Endothelial cell of umbilical vein (primary cell): ENCODE results near the gene SCN9A. TPM values are rescaled to one million over a fixed set of nuclear protein-coding genes. Genes with fewer than 3 reads are reported as not detected.

ENCODE experiments used
- BruUV-seq: library from RNA; stranded (reverse); fragments of 400-500 nt; replicated peaks from 2 replicates; lab custom pipeline; 2021; lab: Mats Ljungman, UMichigan
- CTCF ChIA-PET: fragments of 300-600, 350-600 bp; sonication (Branson Sonifier 250); formaldehyde crosslinking; loops from one replicate; lab custom pipeline; 2021; ENCODE audit warnings: antibody characterized with exemption, inconsistent platforms; lab: Charles Lee
- POLR2A ChIA-PET: fragments of 300-600, 350-600 bp; sonication (Branson Sonifier 250); formaldehyde crosslinking; loops from one replicate; lab custom pipeline; 2021; ENCODE audit warnings: antibody characterized with exemption, inconsistent platforms; lab: Charles Lee
- DNase-seq: peaks from one replicate; pipeline ENCODE4 v3.0.0-alpha.2; 2011; ENCODE audit warnings: low read depth, low spot score
- FAIRE-seq: peaks from 2 replicates; lab custom pipeline; 2011; peaks lifted over from hg19 to GRCh38; lab: Jason Lieb, UNC
- H2AFZ ChIP-seq: 2 replicates; pipeline ENCODE4 v1.6.0; 2012; ENCODE audit warnings: low read depth, low read length, control low read depth, inconsistent platforms
- H3K27ac ChIP-seq: 2 replicates; pipeline ENCODE4 v1.5.1; 2011; ENCODE audit warnings: low read depth, mild to moderate bottlenecking, control low read depth, low read length, moderate library complexity; ENCODE audit not compliant: insufficient read depth
- H3K27me3 ChIP-seq, 2 experiments: 2 replicates each; pipeline versions ENCODE4 v1.6.0 to v1.6.1; 2011; ENCODE audit warnings: low read length in 2 of 2, mixed read lengths in 1 of 2; ENCODE audit not compliant: control insufficient read depth in 2 of 2, insufficient read depth in 2 of 2
- H3K36me3 ChIP-seq, 2 experiments: 2 replicates in 1 of 2; 3 replicates in 1 of 2; pipeline ENCODE4 v1.5.1; 2011; ENCODE audit warnings: low read length in 2 of 2, mild to moderate bottlenecking in 1 of 2, moderate library complexity in 1 of 2; ENCODE audit not compliant: control insufficient read depth in 2 of 2, insufficient read depth in 2 of 2; ENCODE audit errors: extremely low read depth in 1 of 2
- H3K4me1 ChIP-seq: 3 replicates; pipeline ENCODE4 v1.5.1; 2011; ENCODE audit warnings: mild to moderate bottlenecking, low read length; ENCODE audit not compliant: control insufficient read depth, insufficient read depth; ENCODE audit errors: extremely low read depth
- H3K4me2 ChIP-seq: 2 replicates; pipeline ENCODE4 v1.6.1; 2011; ENCODE audit warnings: low read length, control low read depth, mixed read lengths; ENCODE audit not compliant: insufficient read depth
- H3K4me3 ChIP-seq, 3 experiments: fragments of 200-600 bp in 1 of 3; sonication (generic), shearing (Covaris generic) in 1 of 3; replicated peaks in 1 of 3; 2 replicates each; pipeline ENCODE4 v1.5.1; 2011 to 2016; ENCODE audit warnings: control low read depth in 3 of 3, low read length in 3 of 3, mild to moderate bottlenecking in 2 of 3, inconsistent platforms in 1 of 3, low read depth in 1 of 3, moderate library complexity in 1 of 3; ENCODE audit not compliant: insufficient read depth in 1 of 3
- H3K79me2 ChIP-seq: 2 replicates; pipeline ENCODE4 v1.6.0; 2012; ENCODE audit warnings: low read length, inconsistent platforms; ENCODE audit not compliant: control insufficient read depth, insufficient read depth
- H3K9ac ChIP-seq: replicated peaks from 2 replicates; pipeline ENCODE3; 2011; ENCODE audit warnings: low read length, control low read depth; ENCODE audit not compliant: insufficient read depth; ENCODE audit errors: extremely low read depth
- H3K9me1 ChIP-seq: replicated peaks from 3 replicates; pipeline ENCODE4 v1.6.0; 2011; ENCODE audit warnings: mild to moderate bottlenecking, low read length; ENCODE audit not compliant: control insufficient read depth, insufficient read depth; ENCODE audit errors: extremely low read depth
- H3K9me3 ChIP-seq: replicated peaks from 2 replicates; pipeline ENCODE4 v1.5.1; 2012; ENCODE audit warnings: low read length, inconsistent platforms; ENCODE audit not compliant: control insufficient read depth, insufficient read depth
- H4K20me1 ChIP-seq: replicated peaks from 2 replicates; pipeline ENCODE3; 2011; ENCODE audit warnings: mild to moderate bottlenecking, low read length; ENCODE audit not compliant: control insufficient read depth, insufficient read depth; ENCODE audit errors: extremely low read depth
- CTCF ChIP-seq, 2 donors: IDR thresholded peaks; 1 replicate in 1 of 2; 2 replicates in 1 of 2; pipeline ENCODE4 v1.5.1; 2011; ENCODE audit warnings: low read length in 2 of 2, mild to moderate bottlenecking in 2 of 2, moderate library complexity in 2 of 2, control low read depth in 1 of 2, inconsistent platforms in 1 of 2, low read depth in 1 of 2; ENCODE audit not compliant: insufficient read depth in 1 of 2; ENCODE audit errors: extremely low read depth in 1 of 2
- FOS ChIP-seq: IDR thresholded peaks from 2 replicates; pipeline ENCODE4 v1.6.1; 2011; ENCODE audit warnings: mild to moderate bottlenecking, low read length, moderate library complexity, borderline replicate concordance; ENCODE audit not compliant: insufficient read depth
- GATA2 ChIP-seq: IDR thresholded peaks from 2 replicates; pipeline ENCODE4 v1.7.0; 2011; ENCODE audit warnings: low read depth, mild to moderate bottlenecking, moderate library complexity, mixed read lengths, low read length; ENCODE audit not compliant: insufficient read length, insufficient read depth
- JUN ChIP-seq: IDR thresholded peaks from 2 replicates; pipeline ENCODE4 v1.6.1; 2011; ENCODE audit warnings: borderline replicate concordance, low read depth; ENCODE audit not compliant: insufficient read length, insufficient read depth
- MAX ChIP-seq: IDR thresholded peaks from 2 replicates; pipeline ENCODE4 v1.6.1; 2011; ENCODE audit not compliant: insufficient read depth, insufficient read length
- POLR2A ChIP-seq: IDR thresholded peaks from 2 replicates; pipeline ENCODE4 v1.6.1; 2012; ENCODE audit warnings: low read depth, mild to moderate bottlenecking, control low read depth, low read length
- POLR2AphosphoS5 ChIP-seq: IDR thresholded peaks from 2 replicates; pipeline ENCODE4 v1.6.1; 2012; ENCODE audit warnings: low read depth, mild to moderate bottlenecking, control low read depth, low read length, moderate library complexity; ENCODE audit not compliant: insufficient read depth
- dilution Hi-C: fragments of 300-500 bp; cut with MboI; formaldehyde crosslinking; loops from one replicate; pipeline ENCODE4 v1.15.0; 2019; ENCODE audit warnings: low sequenced_read_pairs; ENCODE audit not compliant: extremely low pct_ligation_motif_present
- intact Hi-C: fragments of 100-400 bp; cut with micrococcal nuclease; formaldehyde crosslinking; loops from one replicate; pipeline ENCODE4 v1.10.0; 2022
- polyA plus RNA-seq, 4 experiments: library from polyadenylated mRNA; depleted of rRNA in 3 of 4; stranded (reverse) in 3 of 4; unstranded in 1 of 4; fragments of >200 nt; gene quantifications; 2 replicates each; pipeline versions ENCODE4 v1.2.1 to v1.2.3, GENCODE V29; 2011 to 2012; ENCODE audit warnings: missing spikeins in 1 of 4
- total RNA-seq: library from RNA; stranded (reverse); gene quantifications from 2 replicates; pipeline ENCODE4 v1.2.3, GENCODE V29; 2021

SCN9A gene
- total and polyA plus RNA-seq, 2 donors (not counting 3 experiments of a cell fraction or from before 2014, with no cell fraction given) = 0.88 to 1.6 TPM

GRCh38 chr2:166197446-166197845, 178.3 kb downstream of the SCN9A start:
- Histone ChIP-seq H2AFZ (no peak overlapping the region), H3K9ac (no peak overlapping the region), H3K27me3 (no peaks in the 10 kb centered on the region), H3K36me3 (no peaks in the 10 kb centered on the region), H3K79me2 (no peaks in the 10 kb centered on the region), H4K20me1 (no peaks in the 10 kb centered on the region), H3K4me2 (no peak overlapping the region), H3K4me1 (no peaks in the 10 kb centered on the region), H3K27ac (no peak overlapping the region), H3K4me3 (no peak overlapping the region), H3K9me1 (no peaks in the 10 kb centered on the region), H3K9me3 (no peaks in the 10 kb centered on the region)
- ChIA-PET POLR2A (no interaction called here), CTCF (no interaction called here)
- FAIRE-seq (no peak), DNase-seq (no peak)
- dilution Hi-C loops (no loop called here), intact Hi-C loops (no loop called here)
- no peak for TF ChIP-seq FOS
- no peak for TF ChIP-seq CTCF (IDR thresholded peaks at IDR 0.05; ENCODE audit: extremely low read depth in 1 of 2, insufficient read depth in 1 of 2, low read depth in 1 of 2, low read length in 2 of 2)
- TF ChIP-seq GATA2 = no peak
- no peak for TF ChIP-seq MAX
- no peak for TF ChIP-seq POLR2A
- TF ChIP-seq POLR2AphosphoS5 = no peak
- no peak for TF ChIP-seq JUN
- no TSS peak for BruUV-seq
